SK-N-SH treated with all-trans-retinoic acid at 6 μM for 48 hours (cell line): Measurements from ENCODE around the gene SYAP1.

Source experiments
- GLIS3 ChIP-seq: fragments of 250-450 bp; sonication (Bioruptor Pico); IDR thresholded peaks from 2 replicates; pipeline ENCODE4 v1.5.0; 2020; ENCODE audit warnings: mild to moderate bottlenecking, moderate library complexity
- POU6F1 ChIP-seq: fragments of 250-450 bp; sonication (Bioruptor Pico); IDR thresholded peaks from 2 replicates; pipeline ENCODE4 v1.8.0; 2021; ENCODE audit warnings: low read depth, mild to moderate bottlenecking, moderate library complexity, borderline replicate concordance
- RARB ChIP-seq: fragments of 250-450 bp; sonication (Bioruptor Pico); IDR thresholded peaks from 2 replicates; pipeline ENCODE4 v1.8.0; 2021; ENCODE audit warnings: mild to moderate bottlenecking, moderate library complexity
- ZFP3 ChIP-seq: fragments of 250-450 bp; sonication (Bioruptor Pico); IDR thresholded peaks from 2 replicates; pipeline ENCODE4 v1.5.0; 2020; ENCODE audit warnings: mild to moderate bottlenecking, moderate library complexity
- ZFP30 ChIP-seq: fragments of 450-650 bp; formaldehyde crosslinking; IDR thresholded peaks from 2 replicates; pipeline ENCODE4 v1.5.0; 2022; ENCODE audit warnings: mild to moderate bottlenecking, moderate library complexity

- TF ChIP-seq GLIS3 (CRISPR knock-in tag) (no peak), ZFP30 (no peak), ZFP3 (CRISPR knock-in tag) (no peak), POU6F1 (CRISPR knock-in tag) (no peak), RARB (CRISPR knock-in tag) (no peak)
These were observed 7.4 kb upstream of the SYAP1 start for GRCh38 chrX:16711893-16712547.
